GM23338 (cell line): ENCODE measurements around the gene DPY19L3. TPM values are rescaled to one million over a fixed set of nuclear protein-coding genes. Genes with fewer than 3 reads are reported as not detected.

Source experiments
- ATAC-seq: fragments of 200-7000 bp; cut with Tn5 transposase; 3 replicates; pipeline ENCODE4 v1.9.1; 2020
- DNase-seq: peaks from one replicate; pipeline ENCODE4 v3.0.0-alpha.2; 2015; ENCODE audit warnings: low spot score
- H2AFZ ChIP-seq: fragments of 200-600 bp; sonication (generic); 2 replicates; pipeline ENCODE4 v1.8.0; 2016; ENCODE audit warnings: antibody characterized with exemption, mild to moderate bottlenecking, moderate library complexity
- H3F3A ChIP-seq: fragments of 200-600 bp; sonication (generic); replicated peaks from 2 replicates; pipeline ENCODE4 v1.8.0; 2017; ENCODE audit warnings: antibody characterized with exemption, mixed run types, low read depth
- H3K27ac ChIP-seq: fragments of 200-600 bp; sonication (generic); 2 replicates; pipeline ENCODE4 v1.6.1; 2016; ENCODE audit warnings: low read depth
- H3K27me3 ChIP-seq: fragments of 200-600 bp; sonication (generic); 2 replicates; pipeline ENCODE4 v1.8.0; 2016; ENCODE audit warnings: mild to moderate bottlenecking, mixed run types, moderate library complexity; ENCODE audit not compliant: insufficient read depth
- H3K36me3 ChIP-seq: fragments of 200-600 bp; sonication (generic); 2 replicates; pipeline ENCODE4 v1.8.0; 2016; ENCODE audit warnings: mild to moderate bottlenecking; ENCODE audit not compliant: insufficient read depth
- H3K4me1 ChIP-seq: fragments of 200-600 bp; sonication (generic); 2 replicates; pipeline ENCODE4 v1.8.0; 2016; ENCODE audit warnings: mild to moderate bottlenecking, moderate library complexity; ENCODE audit not compliant: insufficient read depth
- H3K4me2 ChIP-seq: fragments of 200-600 bp; sonication (generic); 2 replicates; pipeline ENCODE4 v1.7.1; 2017; ENCODE audit warnings: mixed run types
- H3K4me3 ChIP-seq: fragments of 200-600 bp; sonication (generic); 2 replicates; pipeline ENCODE4 v1.6.1; 2016; ENCODE audit warnings: mixed run types
- H3K79me2 ChIP-seq: fragments of 200-600 bp; sonication (generic); replicated peaks from 2 replicates; pipeline ENCODE4 v1.8.0; 2017; ENCODE audit warnings: mild to moderate bottlenecking; ENCODE audit not compliant: insufficient read depth
- H3K9me2 ChIP-seq: fragments of 200-600 bp; sonication (generic); 2 replicates; pipeline ENCODE4 v1.8.0; 2017; ENCODE audit not compliant: insufficient read depth
- H4K20me1 ChIP-seq: fragments of 200-600 bp; sonication (generic); replicated peaks from 2 replicates; pipeline ENCODE4 v1.8.0; 2017; ENCODE audit warnings: mild to moderate bottlenecking; ENCODE audit not compliant: insufficient read depth
- H3K27ac Mint-ChIP-seq: 2 replicates; pipeline ENCODE4 v1.8.0; 2020; ENCODE audit warnings: inconsistent platforms, mild to moderate bottlenecking, moderate library complexity, mixed read lengths
- H3K27me3 Mint-ChIP-seq: 3 replicates; pipeline ENCODE4 v1.8.0; 2022; ENCODE audit warnings: low read depth, mild to moderate bottlenecking, moderate library complexity, mixed read lengths, inconsistent platforms; ENCODE audit not compliant: insufficient read depth, poor library complexity
- H3K36me3 Mint-ChIP-seq: 3 replicates; pipeline ENCODE4 v1.8.0; 2021; ENCODE audit warnings: low read depth, mild to moderate bottlenecking, inconsistent platforms, moderate library complexity, mixed read lengths
- H3K4me1 Mint-ChIP-seq: 3 replicates; pipeline ENCODE4 v1.8.0; 2020; ENCODE audit warnings: mild to moderate bottlenecking, inconsistent platforms, mixed read lengths
- H3K4me3 Mint-ChIP-seq: 3 replicates; pipeline ENCODE4 v1.8.0; 2021; ENCODE audit warnings: moderate library complexity, mild to moderate bottlenecking, inconsistent platforms, mixed read lengths
- H3K9me3 Mint-ChIP-seq: 3 replicates; pipeline ENCODE4 v1.8.0; 2020; ENCODE audit warnings: moderate library complexity, mild to moderate bottlenecking, inconsistent platforms, mixed read lengths
- CREB1 ChIP-seq: fragments of 250-450 bp; sonication (Bioruptor Pico); IDR thresholded peaks from 2 replicates; pipeline ENCODE4 v1.5.0; 2020; ENCODE audit warnings: low read depth, mild to moderate bottlenecking, moderate library complexity
- ETS1 ChIP-seq: IDR thresholded peaks from 2 replicates; pipeline ENCODE4 v1.6.1; 2016; ENCODE audit warnings: antibody characterized with exemption
- EZH2 ChIP-seq: fragments of 200-600 bp; sonication (generic); IDR thresholded peaks from one replicate; pipeline ENCODE4 v1.8.0; 2017; ENCODE audit warnings: antibody characterized with exemption, mild to moderate bottlenecking, low read depth; ENCODE audit not compliant: unreplicated experiment
- EZH2phosphoT487 ChIP-seq: fragments of 200-600 bp; sonication (generic); IDR thresholded peaks from one replicate; pipeline ENCODE4 v1.8.1; 2018; ENCODE audit warnings: antibody characterized with exemption; ENCODE audit not compliant: unreplicated experiment
- JUNB ChIP-seq: IDR thresholded peaks from one replicate; pipeline ENCODE4 v1.6.1; 2016; ENCODE audit warnings: antibody characterized with exemption; ENCODE audit not compliant: unreplicated experiment
- NANOG ChIP-seq: IDR thresholded peaks from 2 replicates; pipeline ENCODE4 v1.6.1; 2016; ENCODE audit warnings: antibody characterized with exemption, borderline replicate concordance
- STAT1 ChIP-seq: IDR thresholded peaks from one replicate; pipeline ENCODE4 v1.6.1; 2016; ENCODE audit warnings: antibody characterized with exemption; ENCODE audit not compliant: unreplicated experiment
- ZNF114 ChIP-seq: fragments of 250-450 bp; sonication (Bioruptor Pico); IDR thresholded peaks from 2 replicates; pipeline ENCODE4 v1.5.0; 2020; ENCODE audit warnings: mild to moderate bottlenecking, moderate library complexity
- polyA plus RNA-seq: library from polyadenylated mRNA; unstranded; fragments of >200 nt; fragmentation: Nextera tagmentation; extraction: Ambion mirVana; gene quantifications from 2 replicates; pipeline ENCODE4 v1.2.1, GENCODE V29; 2016
- total RNA-seq: library from RNA; depleted of rRNA; stranded (reverse); fragments of >200 nt; shearing (Covaris generic); gene quantifications from 2 replicates; pipeline ENCODE4 v1.2.3, GENCODE V29; 2014
- TF ChIP-seq, protein P1 (sequence below): IDR thresholded peaks from one replicate; pipeline ENCODE4 v1.6.1; 2018; ENCODE audit warnings: antibody characterized with exemption; ENCODE audit not compliant: unreplicated experiment
- TF ChIP-seq, protein P2 (sequence below): fragments of 250-450 bp; sonication (Bioruptor Pico); IDR thresholded peaks from 2 replicates; pipeline ENCODE4 v1.5.0; 2020; ENCODE audit warnings: mild to moderate bottlenecking, moderate library complexity

Gene DPY19L3
- total and polyA plus RNA-seq, 2 experiments from 2014 or later, result 13.5 to 46.6 TPM

GRCh38 chr19:32401992-32402391 is 3.6 kb upstream of the DPY19L3 start:
- no peaks in the 10 kb centered on the region for H3K27me3 ChIP-seq
- Mint-ChIP-seq H3K36me3 (no peaks in the 10 kb centered on the region; the same call in 2 of the 3 replicates), H3K27ac (0 out of 2 replicates have a peak overlapping the region, but pooled peaks have one; percentile 7), H3K27me3 (peaks cover 2% of the 10 kb centered on the region), H3K9me3 (no peaks in the 10 kb centered on the region; the same call in 2 of the 3 replicates), H3K4me3 (no peak overlapping the region), H3K4me1 (peaks cover 21% of the 10 kb centered on the region)
- H3K4me2 ChIP-seq, result no peak overlapping the region
- no peaks in the 10 kb centered on the region for H4K20me1 ChIP-seq
- H3K36me3 ChIP-seq, result no peaks in the 10 kb centered on the region
- peaks cover 11% of the 10 kb centered on the region for H3K79me2 ChIP-seq
- DNase-seq (no peak), ATAC-seq (no peak)
- H3K4me3 ChIP-seq, result no peak overlapping the region
- H3K9me2 ChIP-seq, result no peaks in the 10 kb centered on the region
- TF ChIP-seq ETS1 (no peak), ZNF114 (CRISPR knock-in tag) (no peak), EZH2phosphoT487 (no peak)
- peaks cover 10% of the 10 kb centered on the region for H3F3A ChIP-seq
- no peak overlapping the region for H3K27ac ChIP-seq
- no peak overlapping the region for H2AFZ ChIP-seq
- H3K4me1 ChIP-seq, result peaks cover 18% of the 10 kb centered on the region

- Mint-ChIP-seq H3K4me3 (peak overlapping the region; percentile 89), H3K4me1 (peaks cover 32% of the 10 kb centered on the region), H3K27me3 (peaks cover 8% of the 10 kb centered on the region), H3K9me3 (no peaks in the 10 kb centered on the region; the same call in 2 of the 3 replicates), H3K36me3 (peaks cover 12% of the 10 kb centered on the region), H3K27ac (0 out of 2 replicates have a peak overlapping the region, but pooled peaks have one; percentile 95)
- Histone ChIP-seq H3K27me3 (no peaks in the 10 kb centered on the region), H3F3A (peaks cover 10% of the 10 kb centered on the region), H3K4me3 (peak overlapping the region; percentile 91), H3K9me2 (no peaks in the 10 kb centered on the region), H3K4me1 (peaks cover 22% of the 10 kb centered on the region), H3K79me2 (peaks cover 23% of the 10 kb centered on the region), H3K4me2 (peak overlapping the region; percentile 99), H3K36me3 (peaks cover 5% of the 10 kb centered on the region; the same call in 1 of the 2 replicates), H4K20me1 (no peaks in the 10 kb centered on the region), H2AFZ (no peak overlapping the region), H3K27ac (peak overlapping the region; percentile 98)
- ATAC-seq, result no peak
- DNase-seq, result no peak
- TF ChIP-seq NANOG (no peak), CREB1 (no peak), EZH2phosphoT487 (no peak), ZNF114 (CRISPR knock-in tag) (no peak), EZH2 (no peak), STAT1 (no peak), JUNB (no peak)
- TF ChIP-seq, protein P1, sequence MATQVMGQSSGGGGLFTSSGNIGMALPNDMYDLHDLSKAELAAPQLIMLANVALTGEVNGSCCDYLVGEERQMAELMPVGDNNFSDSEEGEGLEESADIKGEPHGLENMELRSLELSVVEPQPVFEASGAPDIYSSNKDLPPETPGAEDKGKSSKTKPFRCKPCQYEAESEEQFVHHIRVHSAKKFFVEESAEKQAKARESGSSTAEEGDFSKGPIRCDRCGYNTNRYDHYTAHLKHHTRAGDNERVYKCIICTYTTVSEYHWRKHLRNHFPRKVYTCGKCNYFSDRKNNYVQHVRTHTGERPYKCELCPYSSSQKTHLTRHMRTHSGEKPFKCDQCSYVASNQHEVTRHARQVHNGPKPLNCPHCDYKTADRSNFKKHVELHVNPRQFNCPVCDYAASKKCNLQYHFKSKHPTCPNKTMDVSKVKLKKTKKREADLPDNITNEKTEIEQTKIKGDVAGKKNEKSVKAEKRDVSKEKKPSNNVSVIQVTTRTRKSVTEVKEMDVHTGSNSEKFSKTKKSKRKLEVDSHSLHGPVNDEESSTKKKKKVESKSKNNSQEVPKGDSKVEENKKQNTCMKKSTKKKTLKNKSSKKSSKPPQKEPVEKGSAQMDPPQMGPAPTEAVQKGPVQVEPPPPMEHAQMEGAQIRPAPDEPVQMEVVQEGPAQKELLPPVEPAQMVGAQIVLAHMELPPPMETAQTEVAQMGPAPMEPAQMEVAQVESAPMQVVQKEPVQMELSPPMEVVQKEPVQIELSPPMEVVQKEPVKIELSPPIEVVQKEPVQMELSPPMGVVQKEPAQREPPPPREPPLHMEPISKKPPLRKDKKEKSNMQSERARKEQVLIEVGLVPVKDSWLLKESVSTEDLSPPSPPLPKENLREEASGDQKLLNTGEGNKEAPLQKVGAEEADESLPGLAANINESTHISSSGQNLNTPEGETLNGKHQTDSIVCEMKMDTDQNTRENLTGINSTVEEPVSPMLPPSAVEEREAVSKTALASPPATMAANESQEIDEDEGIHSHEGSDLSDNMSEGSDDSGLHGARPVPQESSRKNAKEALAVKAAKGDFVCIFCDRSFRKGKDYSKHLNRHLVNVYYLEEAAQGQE, result no peak
- TF ChIP-seq, protein P2, sequence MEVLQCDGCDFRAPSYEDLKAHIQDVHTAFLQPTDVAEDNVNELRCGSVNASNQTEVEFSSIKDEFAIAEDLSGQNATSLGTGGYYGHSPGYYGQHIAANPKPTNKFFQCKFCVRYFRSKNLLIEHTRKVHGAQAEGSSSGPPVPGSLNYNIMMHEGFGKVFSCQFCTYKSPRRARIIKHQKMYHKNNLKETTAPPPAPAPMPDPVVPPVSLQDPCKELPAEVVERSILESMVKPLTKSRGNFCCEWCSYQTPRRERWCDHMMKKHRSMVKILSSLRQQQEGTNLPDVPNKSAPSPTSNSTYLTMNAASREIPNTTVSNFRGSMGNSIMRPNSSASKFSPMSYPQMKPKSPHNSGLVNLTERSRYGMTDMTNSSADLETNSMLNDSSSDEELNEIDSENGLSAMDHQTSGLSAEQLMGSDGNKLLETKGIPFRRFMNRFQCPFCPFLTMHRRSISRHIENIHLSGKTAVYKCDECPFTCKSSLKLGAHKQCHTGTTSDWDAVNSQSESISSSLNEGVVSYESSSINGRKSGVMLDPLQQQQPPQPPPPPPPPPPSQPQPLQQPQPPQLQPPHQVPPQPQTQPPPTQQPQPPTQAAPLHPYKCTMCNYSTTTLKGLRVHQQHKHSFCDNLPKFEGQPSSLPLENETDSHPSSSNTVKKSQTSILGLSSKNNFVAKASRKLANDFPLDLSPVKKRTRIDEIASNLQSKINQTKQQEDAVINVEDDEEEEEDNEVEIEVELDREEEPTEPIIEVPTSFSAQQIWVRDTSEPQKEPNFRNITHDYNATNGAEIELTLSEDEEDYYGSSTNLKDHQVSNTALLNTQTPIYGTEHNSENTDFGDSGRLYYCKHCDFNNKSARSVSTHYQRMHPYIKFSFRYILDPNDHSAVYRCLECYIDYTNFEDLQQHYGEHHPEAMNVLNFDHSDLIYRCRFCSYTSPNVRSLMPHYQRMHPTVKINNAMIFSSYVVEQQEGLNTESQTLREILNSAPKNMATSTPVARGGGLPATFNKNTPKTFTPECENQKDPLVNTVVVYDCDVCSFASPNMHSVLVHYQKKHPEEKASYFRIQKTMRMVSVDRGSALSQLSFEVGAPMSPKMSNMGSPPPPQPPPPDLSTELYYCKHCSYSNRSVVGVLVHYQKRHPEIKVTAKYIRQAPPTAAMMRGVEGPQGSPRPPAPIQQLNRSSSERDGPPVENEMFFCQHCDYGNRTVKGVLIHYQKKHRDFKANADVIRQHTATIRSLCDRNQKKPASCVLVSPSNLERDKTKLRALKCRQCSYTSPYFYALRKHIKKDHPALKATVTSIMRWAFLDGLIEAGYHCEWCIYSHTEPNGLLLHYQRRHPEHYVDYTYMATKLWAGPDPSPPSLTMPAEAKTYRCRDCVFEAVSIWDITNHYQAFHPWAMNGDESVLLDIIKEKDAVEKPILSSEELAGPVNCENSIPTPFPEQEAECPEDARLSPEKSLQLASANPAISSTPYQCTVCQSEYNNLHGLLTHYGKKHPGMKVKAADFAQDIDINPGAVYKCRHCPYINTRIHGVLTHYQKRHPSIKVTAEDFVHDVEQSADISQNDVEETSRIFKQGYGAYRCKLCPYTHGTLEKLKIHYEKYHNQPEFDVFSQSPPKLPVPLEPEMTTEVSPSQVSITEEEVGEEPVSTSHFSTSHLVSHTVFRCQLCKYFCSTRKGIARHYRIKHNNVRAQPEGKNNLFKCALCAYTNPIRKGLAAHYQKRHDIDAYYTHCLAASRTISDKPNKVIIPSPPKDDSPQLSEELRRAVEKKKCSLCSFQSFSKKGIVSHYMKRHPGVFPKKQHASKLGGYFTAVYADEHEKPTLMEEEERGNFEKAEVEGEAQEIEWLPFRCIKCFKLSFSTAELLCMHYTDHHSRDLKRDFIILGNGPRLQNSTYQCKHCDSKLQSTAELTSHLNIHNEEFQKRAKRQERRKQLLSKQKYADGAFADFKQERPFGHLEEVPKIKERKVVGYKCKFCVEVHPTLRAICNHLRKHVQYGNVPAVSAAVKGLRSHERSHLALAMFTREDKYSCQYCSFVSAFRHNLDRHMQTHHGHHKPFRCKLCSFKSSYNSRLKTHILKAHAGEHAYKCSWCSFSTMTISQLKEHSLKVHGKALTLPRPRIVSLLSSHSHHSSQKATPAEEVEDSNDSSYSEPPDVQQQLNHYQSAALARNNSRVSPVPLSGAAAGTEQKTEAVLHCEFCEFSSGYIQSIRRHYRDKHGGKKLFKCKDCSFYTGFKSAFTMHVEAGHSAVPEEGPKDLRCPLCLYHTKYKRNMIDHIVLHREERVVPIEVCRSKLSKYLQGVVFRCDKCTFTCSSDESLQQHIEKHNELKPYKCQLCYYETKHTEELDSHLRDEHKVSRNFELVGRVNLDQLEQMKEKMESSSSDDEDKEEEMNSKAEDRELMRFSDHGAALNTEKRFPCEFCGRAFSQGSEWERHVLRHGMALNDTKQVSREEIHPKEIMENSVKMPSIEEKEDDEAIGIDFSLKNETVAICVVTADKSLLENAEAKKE (CRISPR knock-in tag), result no peak
Measured at GRCh38 chr19:32403291-32403995, 2.1 kb upstream of the DPY19L3 start.
